Lower leg skin (tissue), 4 donors: Measurements from ENCODE around the gene PARL. TPM values are rescaled to one million over a fixed set of nuclear protein-coding genes. Genes with fewer than 3 reads are reported as not detected.
"Not testable (repeated sequence)": the region's sequence is repeated elsewhere in the genome, so short reads cannot be mapped to it uniquely, and the experiment has no call there.

Experiments
- DNase-seq, 2 donors: peaks; one replicate each; pipeline ENCODE4 v3.0.0-alpha.2; 2019; ENCODE audit warnings: low spot score in 2 of 2
- H3K4me3 ChIP-seq: fragments of 200-600 bp; sonication (generic); 2 replicates; pipeline ENCODE4 v1.5.1; 2017; ENCODE audit warnings: mild to moderate bottlenecking, low read depth; ENCODE audit not compliant: poor library complexity, severe bottlenecking
- POLR2A ChIP-seq, 2 donors: fragments of 450-650 bp; IDR thresholded peaks; one replicate each; pipeline ENCODE4 v1.6.1; 2016 to 2017; ENCODE audit warnings: antibody characterized with exemption in 2 of 2, mild to moderate bottlenecking in 1 of 2, moderate library complexity in 1 of 2
- WGBS, 2 donors: methylation state at CpG; one replicate each; pipeline ENCODE4 v1.1.5; 2018; 5-methylcytosine and 5-hydroxymethylcytosine counted together
- intact Hi-C: fragments of 100-400 bp; cut with DNase I; formaldehyde crosslinking; loops from one replicate; pipeline ENCODE4 v1.15.0; 2023; ENCODE audit warnings: low total_unique reads
- microRNA counts, 2 donors: library from miRNA; unstranded; fragments of <30 nt; microRNA quantifications; one replicate each; lab custom pipeline; 2016
- microRNA-seq, 2 donors: library from miRNA; unstranded; fragments of <30 nt; microRNA quantifications; one replicate each; pipeline ENCODE4, GENCODE V29; 2016; ENCODE audit warnings: borderline replicate concordance in 2 of 2, borderline number of aligned reads in 1 of 2
- total RNA-seq, 4 donors: library from RNA; depleted of rRNA; stranded (reverse); fragments of >200 nt; gene quantifications; one replicate each; pipeline ENCODE4 v1.1.0, GENCODE V29; 2016
- TF ChIP-seq, protein P1 (sequence below), 3 donors: fragments of 450-650 bp; IDR thresholded peaks; one replicate each; pipeline ENCODE4 v1.5.1; 2016; ENCODE audit warnings: antibody characterized with exemption in 3 of 3, mild to moderate bottlenecking in 3 of 3, moderate library complexity in 2 of 3

PARL gene
- total RNA-seq, 4 donors from 2014 or later: 19.5 to 40.5 (median 22.3) TPM

DNA sequence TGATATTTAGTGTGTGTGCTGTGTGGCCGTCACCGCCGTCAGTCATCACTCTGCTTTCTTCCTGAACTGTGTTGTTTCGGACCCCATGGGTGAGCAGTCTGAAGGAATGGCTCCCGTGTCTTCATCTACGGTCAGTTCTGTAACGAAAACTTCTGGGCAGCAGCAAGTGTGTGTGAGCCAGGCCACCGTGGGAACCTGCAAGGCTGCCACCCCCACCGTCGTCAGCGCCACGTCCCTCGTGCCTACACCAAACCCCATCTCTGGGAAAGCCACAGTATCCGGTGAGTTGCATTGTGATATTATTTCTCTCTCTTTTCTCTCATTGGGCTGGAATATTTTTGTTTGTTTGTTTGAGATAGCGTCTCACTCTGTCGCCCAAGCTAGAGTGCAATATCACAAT lies 94.0 kb downstream of the PARL start:
- no peak overlapping the region for H3K4me3 ChIP-seq
- 96% methylated on average over 16 of the region's 16 CpGs for WGBS, 2 donors
- DNase-seq: no peak
- intact Hi-C loops: no loop called here
- TF ChIP-seq, protein P1, sequence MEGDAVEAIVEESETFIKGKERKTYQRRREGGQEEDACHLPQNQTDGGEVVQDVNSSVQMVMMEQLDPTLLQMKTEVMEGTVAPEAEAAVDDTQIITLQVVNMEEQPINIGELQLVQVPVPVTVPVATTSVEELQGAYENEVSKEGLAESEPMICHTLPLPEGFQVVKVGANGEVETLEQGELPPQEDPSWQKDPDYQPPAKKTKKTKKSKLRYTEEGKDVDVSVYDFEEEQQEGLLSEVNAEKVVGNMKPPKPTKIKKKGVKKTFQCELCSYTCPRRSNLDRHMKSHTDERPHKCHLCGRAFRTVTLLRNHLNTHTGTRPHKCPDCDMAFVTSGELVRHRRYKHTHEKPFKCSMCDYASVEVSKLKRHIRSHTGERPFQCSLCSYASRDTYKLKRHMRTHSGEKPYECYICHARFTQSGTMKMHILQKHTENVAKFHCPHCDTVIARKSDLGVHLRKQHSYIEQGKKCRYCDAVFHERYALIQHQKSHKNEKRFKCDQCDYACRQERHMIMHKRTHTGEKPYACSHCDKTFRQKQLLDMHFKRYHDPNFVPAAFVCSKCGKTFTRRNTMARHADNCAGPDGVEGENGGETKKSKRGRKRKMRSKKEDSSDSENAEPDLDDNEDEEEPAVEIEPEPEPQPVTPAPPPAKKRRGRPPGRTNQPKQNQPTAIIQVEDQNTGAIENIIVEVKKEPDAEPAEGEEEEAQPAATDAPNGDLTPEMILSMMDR (IDR thresholded peaks at IDR 0.05): no peak
- no peak for TF ChIP-seq POLR2A (IDR thresholded peaks at IDR 0.05)

DNA sequence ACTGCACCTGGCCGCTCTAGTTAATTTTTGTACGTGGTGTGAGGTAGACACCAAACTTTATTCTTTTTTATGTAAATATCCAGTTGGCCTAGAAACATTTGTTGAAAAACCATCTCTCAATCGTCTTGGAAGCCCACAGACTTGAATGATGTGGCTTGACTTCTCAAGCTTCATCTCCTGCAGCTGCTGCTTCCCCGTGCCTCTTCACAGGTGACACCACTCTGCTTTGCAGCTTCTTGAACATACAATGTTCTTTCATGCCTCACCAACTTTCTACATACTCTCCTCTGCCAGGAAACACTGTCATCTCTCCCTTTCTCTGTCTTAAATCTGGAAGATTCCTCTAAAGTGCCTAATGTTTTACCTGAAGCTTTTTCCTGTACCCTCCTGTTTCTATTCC lies 94.9 kb downstream of the PARL start:
- TF ChIP-seq, protein P1 (IDR thresholded peaks at IDR 0.05): no peak
- no peak for TF ChIP-seq POLR2A (IDR thresholded peaks at IDR 0.05)
- DNase-seq: no peak
- no peak overlapping the region for H3K4me3 ChIP-seq
- WGBS, 2 donors: 89 to 94% methylated on average over 4 of the region's 4 CpGs
- intact Hi-C loops: no loop called here

DNA sequence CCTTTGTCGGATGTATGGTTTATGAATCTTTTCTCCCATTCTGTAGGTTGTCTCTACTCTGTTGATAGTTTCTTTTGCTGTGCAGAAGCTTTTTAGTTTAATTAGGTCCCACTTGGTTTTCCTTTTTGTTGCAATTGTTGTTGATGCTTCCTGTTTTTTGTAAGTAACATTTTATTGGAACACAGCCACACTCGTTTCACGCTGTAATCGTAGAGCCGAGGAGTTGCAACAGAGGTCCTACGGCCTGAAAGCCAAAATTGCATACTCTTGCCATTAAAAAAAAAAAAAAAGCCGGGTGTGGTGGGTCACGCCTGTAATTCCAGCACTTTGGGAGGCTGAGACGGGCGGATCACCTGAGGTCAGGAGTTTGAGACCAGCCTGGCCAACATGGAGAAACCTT lies 100.2 kb downstream of the PARL start:
- H3K4me3 ChIP-seq, intact Hi-C loops, DNase-seq: not testable (repeated sequence)
- WGBS, 2 donors: 81 to 83% methylated on average over 10 of the region's 10 CpGs

DNA sequence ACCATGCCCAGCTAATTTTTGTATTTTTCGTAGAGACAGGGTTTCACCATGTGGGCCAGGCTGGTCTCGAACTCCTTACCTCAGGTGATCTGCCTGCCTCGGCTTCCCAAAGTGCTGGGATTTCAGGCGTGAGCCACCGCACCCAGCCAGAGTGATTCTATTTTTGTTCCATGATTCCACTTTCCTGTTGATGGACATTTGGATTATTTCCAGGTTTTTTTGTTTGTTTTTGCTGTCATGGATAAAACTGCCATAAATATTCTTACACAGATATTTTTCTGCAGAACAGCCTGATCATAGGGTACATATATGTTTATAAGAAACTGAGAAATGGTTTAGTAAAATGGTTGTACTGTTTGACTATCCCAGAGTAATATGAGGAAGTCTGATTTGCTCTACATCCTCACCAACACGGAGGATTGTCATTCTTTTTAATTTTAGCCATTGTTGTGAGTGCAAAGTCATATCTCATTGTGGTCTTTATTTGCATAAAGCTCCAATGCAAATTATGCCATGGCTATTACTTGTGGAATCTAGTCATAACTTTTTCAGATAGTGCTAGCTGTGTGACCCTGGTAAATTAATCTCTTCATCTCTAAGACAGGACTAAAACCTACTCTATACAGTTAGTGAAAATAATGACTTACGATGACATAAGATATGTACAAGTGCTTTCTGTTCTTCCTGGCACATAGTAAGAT lies 102.0 kb downstream of the PARL start:
- 69 to 71% methylated on average over 7 of the region's 7 CpGs for WGBS, 2 donors
- no peak for DNase-seq
- intact Hi-C loops: no loop called here
- H3K4me3 ChIP-seq: no peak overlapping the region
- TF ChIP-seq, protein P1 (IDR thresholded peaks at IDR 0.05): no peak
- TF ChIP-seq POLR2A (IDR thresholded peaks at IDR 0.05): no peak

DNA sequence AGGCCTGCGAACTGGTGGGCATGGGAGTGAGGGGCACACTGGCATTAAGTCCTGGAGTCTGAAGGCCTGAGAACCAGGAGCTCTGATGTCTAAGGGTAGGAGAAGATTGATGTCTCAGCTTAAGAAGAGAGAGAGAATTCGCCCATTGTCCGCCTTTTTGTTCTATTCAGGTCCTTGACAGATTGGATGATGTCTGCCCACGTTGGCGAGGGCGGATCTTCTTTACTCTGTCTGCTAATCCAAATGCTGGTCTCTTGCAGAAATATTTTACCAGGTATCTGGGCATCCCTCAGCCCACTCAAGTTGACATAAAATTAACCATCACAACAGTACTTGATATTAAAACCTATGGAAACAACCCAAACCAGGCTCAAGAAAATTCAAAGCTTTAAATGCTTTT lies 103.4 kb downstream of the PARL start:
- no peak for TF ChIP-seq POLR2A (IDR thresholded peaks at IDR 0.05)
- TF ChIP-seq, protein P1 (IDR thresholded peaks at IDR 0.05): no peak
- no peak overlapping the region for H3K4me3 ChIP-seq
- DNase-seq: no peak
- 95 to 97% methylated on average over 6 of the region's 6 CpGs for WGBS, 2 donors
- intact Hi-C loops: no loop called here

DNA sequence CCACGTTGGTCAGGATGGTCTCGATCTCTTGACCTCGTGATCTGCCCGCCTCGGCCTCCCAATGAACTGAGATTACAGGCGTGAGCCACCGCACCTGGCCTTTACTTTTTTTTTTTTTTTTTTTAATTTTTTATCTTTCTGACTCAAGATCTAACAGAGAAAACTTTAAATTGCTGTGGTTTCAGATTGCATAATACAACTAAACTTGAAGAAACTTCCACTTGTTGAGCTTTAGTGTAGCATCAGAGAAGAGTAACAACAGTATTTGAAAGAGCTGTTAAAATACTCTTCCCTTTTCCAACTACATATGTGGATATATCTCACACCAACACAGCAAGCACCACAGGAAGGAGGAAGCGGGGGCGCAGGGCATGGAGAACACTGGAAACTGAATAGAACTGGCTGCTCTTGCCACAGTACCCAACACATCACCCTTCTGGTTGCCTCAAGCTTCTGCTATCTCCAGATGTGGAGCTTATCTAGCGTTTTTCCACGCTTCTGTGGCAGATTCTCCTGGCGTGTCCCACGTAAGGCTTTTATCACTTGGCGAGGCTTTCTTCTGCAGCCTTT lies 104.7 kb downstream of the PARL start:
- 90 to 92% methylated on average over 14 of the region's 14 CpGs for WGBS, 2 donors
- intact Hi-C loops: no loop called here
- no peak for DNase-seq

More for the DNA sequence above, 104.7 kb downstream of the PARL start:
- TF ChIP-seq POLR2A (IDR thresholded peaks at IDR 0.05): no peak
- TF ChIP-seq, protein P1 (IDR thresholded peaks at IDR 0.05): no peak
- H3K4me3 ChIP-seq: no peak overlapping the region

MicroRNA genes within 50 kb of the gene (microRNA counts, 767-probe panel; counts per million panel counts)
- microRNA hsa-miR-4448 (lab: Ali Mortazavi, UCI): 0 to 358 counts per million in 2 donors

Small RNAs within 50 kb of the gene (microRNA-seq; reads per million reads assigned to microRNA genes)
- gene MIR4448: 0 reads per million in 2 donors

Other genes starting within 250 kb of the PARL start
- gene KLHL24, start 249.3 kb downstream of the PARL start, total RNA-seq: 100 to 1,000 TPM in 2 of 4 donors, 10 to 100 TPM in 2; 58.7 to 132 (median 103) TPM
- 10 to 100 TPM; 14.0 to 24.1 (median 16.3) TPM for gene YEATS2, start 187.1 kb downstream of the PARL start, total RNA-seq
- 10 to 100 TPM in 2 of 4 donors, 1 to 10 TPM in 2; 2.6 to 19.2 (median 11.7) TPM for gene MAP6D1, start 59.3 kb downstream of the PARL start, total RNA-seq
- 10 to 100 TPM in 3 of 4 donors, 1 to 10 TPM in 1; 8.9 to 14.3 (median 11.9) TPM for gene ABCC5, start 133.0 kb upstream of the PARL start, total RNA-seq
- gene HTR3D, start 146.9 kb upstream of the PARL start, total RNA-seq: not detected
- gene HTR3C, start 168.2 kb upstream of the PARL start, total RNA-seq: not detected
- not detected for gene HTR3E, start 212.2 kb upstream of the PARL start, total RNA-seq